Heart left ventricle (tissue), 13 donors: ENCODE results near the gene SLC26A1.

Source experiments
- POLR2A ChIP-seq, 2 donors: fragments of 450-650 bp; IDR thresholded peaks; one replicate each; pipeline ENCODE4 v1.6.1; 2017; ENCODE audit warnings: antibody characterized with exemption in 2 of 2, mild to moderate bottlenecking in 2 of 2, moderate library complexity in 2 of 2
- TF ChIP-seq, protein P1 (sequence below), 12 donors: fragments of 200-600 bp; sonication (generic) in 4 of 12; IDR thresholded peaks; one replicate each; pipeline versions ENCODE4 v1.5.0 to v1.8.0; 2018 to 2022; ENCODE audit warnings: antibody characterized with exemption in 12 of 12, mild to moderate bottlenecking in 5 of 12
- donor health status: ischemic (EF 13 %, LVEDD 7.1; RV severe dilation, severe dysfunction).
- donor health status: DM: no; HTN: yes; CAD: no.
- donor health status: DM: no; HTN: no; CAD: no.
- donor health status: ischemic (EF 25% LVEDD 6.9; RV normal size, moderate dysfunction).
- donor health status: ischemic (EF 25% LVEDD 5.7; RV mildly dilated, moderate dysfunction).
- donor health status: ischemic (EF 35%, LVEDD 5.7; RV mildly dilated, moderate dysfunction).
- donor health status: nonischemic (EF 11% LVEDD 7.7; RV severe dilation, severe dysfunction).
- donor health status: DM: yes; HTN: yes; CAD: no.
- donor health status: PGD.
- donor health status: ischemic (EF 29% LVEDD 5.4; RV normal size, mild dysfunction).
- donor health status: nonischemic (EF 23%, LVEDD 6.1; RV moderate dilation, normal function).

- TF ChIP-seq, protein P1, sequence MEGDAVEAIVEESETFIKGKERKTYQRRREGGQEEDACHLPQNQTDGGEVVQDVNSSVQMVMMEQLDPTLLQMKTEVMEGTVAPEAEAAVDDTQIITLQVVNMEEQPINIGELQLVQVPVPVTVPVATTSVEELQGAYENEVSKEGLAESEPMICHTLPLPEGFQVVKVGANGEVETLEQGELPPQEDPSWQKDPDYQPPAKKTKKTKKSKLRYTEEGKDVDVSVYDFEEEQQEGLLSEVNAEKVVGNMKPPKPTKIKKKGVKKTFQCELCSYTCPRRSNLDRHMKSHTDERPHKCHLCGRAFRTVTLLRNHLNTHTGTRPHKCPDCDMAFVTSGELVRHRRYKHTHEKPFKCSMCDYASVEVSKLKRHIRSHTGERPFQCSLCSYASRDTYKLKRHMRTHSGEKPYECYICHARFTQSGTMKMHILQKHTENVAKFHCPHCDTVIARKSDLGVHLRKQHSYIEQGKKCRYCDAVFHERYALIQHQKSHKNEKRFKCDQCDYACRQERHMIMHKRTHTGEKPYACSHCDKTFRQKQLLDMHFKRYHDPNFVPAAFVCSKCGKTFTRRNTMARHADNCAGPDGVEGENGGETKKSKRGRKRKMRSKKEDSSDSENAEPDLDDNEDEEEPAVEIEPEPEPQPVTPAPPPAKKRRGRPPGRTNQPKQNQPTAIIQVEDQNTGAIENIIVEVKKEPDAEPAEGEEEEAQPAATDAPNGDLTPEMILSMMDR (IDR thresholded peaks at IDR 0.05): no peak
- TF ChIP-seq POLR2A (IDR thresholded peaks at IDR 0.05): no peak
Measured at GRCh38 chr4:1015179-1015578, 22.0 kb upstream of the SLC26A1 start.
